ENCODE measurements around the gene TBRG1. TPM values are rescaled to one million over a fixed set of nuclear protein-coding genes. Genes with fewer than 3 reads are reported as not detected.
"Not testable (repeated sequence)": the region's sequence is repeated elsewhere in the genome, so short reads cannot be mapped to it uniquely, and the experiment has no call there.

TBRG1 gene
- polyA plus RNA-seq, 4 donors: 22.5 to 47.4 (median 41.1) TPM

GRCh38 chr11:124586238-124586860 lies 36.3 kb upstream of the TBRG1 start:
- H3K4me3 ChIP-seq (ENCODE audit: low read depth in 1 of 3, low read length in 3 of 3): no peak overlapping the region
- FAIRE-seq (no peak), DNase-seq (peak; percentile 64 to 69)
- no peaks in the 10 kb centered on the region for H3K4me1 ChIP-seq (ENCODE audit: control insufficient read depth in 3 of 3, insufficient read depth in 2 of 3, low read depth in 1 of 3, low read length in 2 of 3)
- 37 to 46% (median 41%) methylated on average over 3 of the region's 3 CpGs for WGBS, 3 donors
- no peak overlapping the region for H3K27ac ChIP-seq (ENCODE audit: low read depth in 1 of 3, low read length in 2 of 3)
- H3K36me3 ChIP-seq (ENCODE audit: control insufficient read depth in 3 of 3, insufficient read depth in 2 of 3, low read depth in 1 of 3, low read length in 3 of 3): no peaks in the 10 kb centered on the region
- H3K9me3 ChIP-seq (ENCODE audit: control insufficient read depth in 2 of 2, insufficient read depth in 1 of 2, low read depth in 1 of 2, low read length in 1 of 2): no peaks in the 10 kb centered on the region
- H3K27me3 ChIP-seq (ENCODE audit: control insufficient read depth in 3 of 3, insufficient read depth in 3 of 3, low read length in 3 of 3): peaks cover 0 to 5% (median 0%) of the 10 kb centered on the region in 3 donors

- DNase-seq: no peak
- Histone ChIP-seq H3K27me3 (ENCODE audit: control insufficient read depth in 3 of 3, insufficient read depth in 3 of 3, low read length in 3 of 3) (no peaks in the 10 kb centered on the region), H3K4me3 (ENCODE audit: low read depth in 1 of 3, low read length in 3 of 3) (no peak overlapping the region), H3K36me3 (ENCODE audit: control insufficient read depth in 3 of 3, insufficient read depth in 2 of 3, low read depth in 1 of 3, low read length in 3 of 3) (no peaks in the 10 kb centered on the region), H3K4me1 (ENCODE audit: control insufficient read depth in 3 of 3, insufficient read depth in 2 of 3, low read depth in 1 of 3, low read length in 2 of 3) (no peaks in the 10 kb centered on the region), H3K27ac (ENCODE audit: low read depth in 1 of 3, low read length in 2 of 3) (no peak overlapping the region), H3K9me3 (ENCODE audit: control insufficient read depth in 2 of 2, insufficient read depth in 1 of 2, low read depth in 1 of 2, low read length in 1 of 2) (no peaks in the 10 kb centered on the region)
- 77 to 83% (median 79%) methylated on average over 2 of the region's 2 CpGs for WGBS, 3 donors
- no peak for FAIRE-seq
These were observed 31.2 kb upstream of the TBRG1 start for GRCh38 chr11:124591430-124591829.

GRCh38 chr11:124592627-124593026 lies 30.0 kb upstream of the TBRG1 start:
- Histone ChIP-seq H3K27ac (ENCODE audit: low read depth in 1 of 3, low read length in 2 of 3) (no peak overlapping the region), H3K9me3 (ENCODE audit: control insufficient read depth in 2 of 2, insufficient read depth in 1 of 2, low read depth in 1 of 2, low read length in 1 of 2) (no peaks in the 10 kb centered on the region), H3K4me3 (ENCODE audit: low read depth in 1 of 3, low read length in 3 of 3) (no peak overlapping the region), H3K27me3 (ENCODE audit: control insufficient read depth in 3 of 3, insufficient read depth in 3 of 3, low read length in 3 of 3) (no peaks in the 10 kb centered on the region), H3K36me3 (ENCODE audit: control insufficient read depth in 3 of 3, insufficient read depth in 2 of 3, low read depth in 1 of 3, low read length in 3 of 3) (no peaks in the 10 kb centered on the region), H3K4me1 (ENCODE audit: control insufficient read depth in 3 of 3, insufficient read depth in 2 of 3, low read depth in 1 of 3, low read length in 2 of 3) (no peaks in the 10 kb centered on the region)
- FAIRE-seq (no peak), DNase-seq (no peak)
- WGBS, 3 donors: 75 to 88% (median 75%) methylated on average over 6 of the region's 6 CpGs

GRCh38 chr11:124595302-124595701 lies 27.4 kb upstream of the TBRG1 start:
- no peak overlapping the region for H3K4me3 ChIP-seq (ENCODE audit: low read depth in 1 of 3, low read length in 3 of 3)
- no peaks in the 10 kb centered on the region for H3K27me3 ChIP-seq (ENCODE audit: control insufficient read depth in 3 of 3, insufficient read depth in 3 of 3, low read length in 3 of 3)
- H3K9me3 ChIP-seq (ENCODE audit: control insufficient read depth in 2 of 2, insufficient read depth in 1 of 2, low read depth in 1 of 2, low read length in 1 of 2): no peaks in the 10 kb centered on the region
- H3K4me1 ChIP-seq (ENCODE audit: control insufficient read depth in 3 of 3, insufficient read depth in 2 of 3, low read depth in 1 of 3, low read length in 2 of 3): no peaks in the 10 kb centered on the region
- no peaks in the 10 kb centered on the region for H3K36me3 ChIP-seq (ENCODE audit: control insufficient read depth in 3 of 3, insufficient read depth in 2 of 3, low read depth in 1 of 3, low read length in 3 of 3)
- no peak overlapping the region for H3K27ac ChIP-seq (ENCODE audit: low read depth in 1 of 3, low read length in 2 of 3)
- DNase-seq (no peak), FAIRE-seq (no peak)
- WGBS, 3 donors: 79 to 93% (median 86%) methylated on average over 3 of the region's 3 CpGs

GRCh38 chr11:124597626-124598025 lies 25.0 kb upstream of the TBRG1 start:
- DNase-seq (no peak), FAIRE-seq (no peak)
- Histone ChIP-seq H3K4me3 (ENCODE audit: low read depth in 1 of 3, low read length in 3 of 3) (no peak overlapping the region), H3K27ac (ENCODE audit: low read depth in 1 of 3, low read length in 2 of 3) (no peak overlapping the region), H3K27me3 (ENCODE audit: control insufficient read depth in 3 of 3, insufficient read depth in 3 of 3, low read length in 3 of 3) (no peaks in the 10 kb centered on the region), H3K4me1 (ENCODE audit: control insufficient read depth in 3 of 3, insufficient read depth in 2 of 3, low read depth in 1 of 3, low read length in 2 of 3) (no peaks in the 10 kb centered on the region), H3K36me3 (ENCODE audit: control insufficient read depth in 3 of 3, insufficient read depth in 2 of 3, low read depth in 1 of 3, low read length in 3 of 3) (no peaks in the 10 kb centered on the region), H3K9me3 (ENCODE audit: control insufficient read depth in 2 of 2, insufficient read depth in 1 of 2, low read depth in 1 of 2, low read length in 1 of 2) (no peaks in the 10 kb centered on the region)

- Histone ChIP-seq H3K4me1 (ENCODE audit: control insufficient read depth in 3 of 3, insufficient read depth in 2 of 3, low read depth in 1 of 3, low read length in 2 of 3) (no peaks in the 10 kb centered on the region), H3K36me3 (ENCODE audit: control insufficient read depth in 3 of 3, insufficient read depth in 2 of 3, low read depth in 1 of 3, low read length in 3 of 3) (no peaks in the 10 kb centered on the region), H3K4me3 (ENCODE audit: low read depth in 1 of 3, low read length in 3 of 3) (no peak overlapping the region), H3K27me3 (ENCODE audit: control insufficient read depth in 3 of 3, insufficient read depth in 3 of 3, low read length in 3 of 3) (no peaks in the 10 kb centered on the region), H3K27ac (ENCODE audit: low read depth in 1 of 3, low read length in 2 of 3) (no peak overlapping the region), H3K9me3 (ENCODE audit: control insufficient read depth in 2 of 2, insufficient read depth in 1 of 2, low read depth in 1 of 2, low read length in 1 of 2) (no peaks in the 10 kb centered on the region)
- DNase-seq (no peak), FAIRE-seq (no peak)
- WGBS, 3 donors: 54 to 69% (median 58%) methylated on average over 5 of the region's 5 CpGs
These were observed 21.9 kb upstream of the TBRG1 start for GRCh38 chr11:124600621-124601320.

- H3K36me3 ChIP-seq (ENCODE audit: control insufficient read depth in 3 of 3, insufficient read depth in 2 of 3, low read depth in 1 of 3, low read length in 3 of 3): no peaks in the 10 kb centered on the region
- DNase-seq: no peak
- no peaks in the 10 kb centered on the region for H3K4me1 ChIP-seq (ENCODE audit: control insufficient read depth in 3 of 3, insufficient read depth in 2 of 3, low read depth in 1 of 3, low read length in 2 of 3)
- WGBS, 3 donors: 68 to 88% (median 81%) methylated on average over 3 of the region's 3 CpGs
- no peak overlapping the region for H3K4me3 ChIP-seq (ENCODE audit: low read depth in 1 of 3, low read length in 3 of 3)
- no peaks in the 10 kb centered on the region for H3K9me3 ChIP-seq (ENCODE audit: control insufficient read depth in 2 of 2, insufficient read depth in 1 of 2, low read depth in 1 of 2, low read length in 1 of 2)
- H3K27me3 ChIP-seq (ENCODE audit: control insufficient read depth in 3 of 3, insufficient read depth in 3 of 3, low read length in 3 of 3): no peaks in the 10 kb centered on the region
- no peak overlapping the region for H3K27ac ChIP-seq (ENCODE audit: low read depth in 1 of 3, low read length in 2 of 3)
- FAIRE-seq: no peak
These were observed 20.5 kb upstream of the TBRG1 start for GRCh38 chr11:124602193-124602592.

GRCh38 chr11:124602723-124603122 lies 19.9 kb upstream of the TBRG1 start:
- not testable (repeated sequence) for H3K4me1 ChIP-seq (ENCODE audit: control insufficient read depth in 3 of 3, insufficient read depth in 2 of 3, low read depth in 1 of 3, low read length in 2 of 3); DNase-seq; FAIRE-seq; H3K27me3 ChIP-seq (ENCODE audit: control insufficient read depth in 3 of 3, insufficient read depth in 3 of 3, low read length in 3 of 3); H3K4me3 ChIP-seq (ENCODE audit: low read depth in 1 of 3, low read length in 3 of 3); H3K27ac ChIP-seq (ENCODE audit: low read depth in 1 of 3, low read length in 2 of 3); H3K9me3 ChIP-seq (ENCODE audit: control insufficient read depth in 2 of 2, insufficient read depth in 1 of 2, low read depth in 1 of 2, low read length in 1 of 2); H3K36me3 ChIP-seq (ENCODE audit: control insufficient read depth in 3 of 3, insufficient read depth in 2 of 3, low read depth in 1 of 3, low read length in 3 of 3)
- 60 to 78% (median 70%) methylated on average over 3 of the region's 3 CpGs for WGBS, 3 donors

GRCh38 chr11:124605719-124606118 lies 16.9 kb upstream of the TBRG1 start:
- Histone ChIP-seq H3K27me3 (ENCODE audit: control insufficient read depth in 3 of 3, insufficient read depth in 3 of 3, low read length in 3 of 3) (no peaks in the 10 kb centered on the region), H3K9me3 (ENCODE audit: control insufficient read depth in 2 of 2, insufficient read depth in 1 of 2, low read depth in 1 of 2, low read length in 1 of 2) (no peaks in the 10 kb centered on the region), H3K4me3 (ENCODE audit: low read depth in 1 of 3, low read length in 3 of 3) (no peak overlapping the region), H3K27ac (ENCODE audit: low read depth in 1 of 3, low read length in 2 of 3) (no peak overlapping the region), H3K36me3 (ENCODE audit: control insufficient read depth in 3 of 3, insufficient read depth in 2 of 3, low read depth in 1 of 3, low read length in 3 of 3) (no peaks in the 10 kb centered on the region), H3K4me1 (ENCODE audit: control insufficient read depth in 3 of 3, insufficient read depth in 2 of 3, low read depth in 1 of 3, low read length in 2 of 3) (no peaks in the 10 kb centered on the region)
- 70 to 85% (median 73%) methylated on average over 3 of the region's 3 CpGs for WGBS, 3 donors
- FAIRE-seq (no peak), DNase-seq (no peak)
